ENCODE data around the gene INTS6L.
"Not testable (repeated sequence)": the region's sequence is repeated elsewhere in the genome, so short reads cannot be mapped to it uniquely, and the experiment has no call there.

DNA sequence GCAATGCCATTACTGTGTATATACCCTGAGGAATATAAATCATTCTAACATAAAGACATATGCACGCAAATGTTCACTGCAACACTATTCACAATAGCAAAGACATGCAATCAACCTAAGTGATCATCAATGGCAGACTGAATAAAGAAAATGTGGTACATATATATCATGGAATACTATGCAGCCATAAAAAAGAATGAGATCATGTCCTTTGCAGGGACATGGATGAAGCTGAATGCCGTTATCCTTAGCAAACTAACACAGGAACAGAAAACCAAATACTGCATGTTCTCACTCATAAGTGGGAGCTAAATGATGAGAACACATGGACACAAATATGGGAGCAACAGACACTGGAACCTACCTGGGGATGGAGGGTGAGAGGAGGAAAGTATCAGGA is 73.6 kb downstream of the INTS6L start:
- TF ChIP-seq, protein P1, sequence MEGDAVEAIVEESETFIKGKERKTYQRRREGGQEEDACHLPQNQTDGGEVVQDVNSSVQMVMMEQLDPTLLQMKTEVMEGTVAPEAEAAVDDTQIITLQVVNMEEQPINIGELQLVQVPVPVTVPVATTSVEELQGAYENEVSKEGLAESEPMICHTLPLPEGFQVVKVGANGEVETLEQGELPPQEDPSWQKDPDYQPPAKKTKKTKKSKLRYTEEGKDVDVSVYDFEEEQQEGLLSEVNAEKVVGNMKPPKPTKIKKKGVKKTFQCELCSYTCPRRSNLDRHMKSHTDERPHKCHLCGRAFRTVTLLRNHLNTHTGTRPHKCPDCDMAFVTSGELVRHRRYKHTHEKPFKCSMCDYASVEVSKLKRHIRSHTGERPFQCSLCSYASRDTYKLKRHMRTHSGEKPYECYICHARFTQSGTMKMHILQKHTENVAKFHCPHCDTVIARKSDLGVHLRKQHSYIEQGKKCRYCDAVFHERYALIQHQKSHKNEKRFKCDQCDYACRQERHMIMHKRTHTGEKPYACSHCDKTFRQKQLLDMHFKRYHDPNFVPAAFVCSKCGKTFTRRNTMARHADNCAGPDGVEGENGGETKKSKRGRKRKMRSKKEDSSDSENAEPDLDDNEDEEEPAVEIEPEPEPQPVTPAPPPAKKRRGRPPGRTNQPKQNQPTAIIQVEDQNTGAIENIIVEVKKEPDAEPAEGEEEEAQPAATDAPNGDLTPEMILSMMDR (conservative IDR thresholded peaks at IDR 0.05 in 1 of 2, IDR thresholded peaks at IDR 0.05 in 1 of 2; ENCODE audit: extremely low read depth in 1 of 2, insufficient read depth in 1 of 2, low read depth in 1 of 2, low read length in 2 of 2) = not testable (repeated sequence)
- TF ChIP-seq EZH2 (IDR thresholded peaks at IDR 0.05; ENCODE audit: borderline replicate concordance, low read length) = not testable (repeated sequence)
